ENCODE results near the gene RNU6-9. TPM values are rescaled to one million over a fixed set of nuclear protein-coding genes. Genes with fewer than 3 reads are reported as not detected.

RNU6-9 gene
- total RNA-seq, 1 donor from 2014 or later = not detected

DNA sequence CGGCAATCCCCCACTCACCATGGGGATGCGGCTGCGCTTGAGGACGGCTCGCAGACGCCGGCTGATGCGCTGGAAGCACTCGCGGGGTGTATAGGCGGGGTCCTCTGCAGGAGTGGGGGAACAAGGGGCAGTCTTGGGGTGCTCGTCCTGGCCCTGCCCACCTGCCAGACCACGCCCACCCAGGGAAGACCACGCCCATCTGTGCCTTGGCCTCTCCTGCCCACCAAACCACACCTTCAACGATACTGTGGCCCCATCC is 6.7 kb downstream of the RNU6-9 start:
- FAIRE-seq = no peak
- no peak overlapping the region for H3K27ac ChIP-seq (ENCODE audit: low read depth, low read length)
- Mint-ChIP-seq H3K4me3 (ENCODE audit: unreplicated experiment) (no peak overlapping the region), H3K36me3 (ENCODE audit: low read depth, unreplicated experiment) (peaks cover 6% of the 10 kb centered on the region), H3K9me3 (ENCODE audit: unreplicated experiment) (no peaks in the 10 kb centered on the region), H3K27me3 (ENCODE audit: low read depth, unreplicated experiment) (no peaks in the 10 kb centered on the region), H3K27ac (ENCODE audit: unreplicated experiment) (no peak overlapping the region), H3K4me1 (ENCODE audit: low read depth, unreplicated experiment) (no peaks in the 10 kb centered on the region)
- H3K79me2 ChIP-seq (ENCODE audit: insufficient read depth, low read length) = peaks cover 18% of the 10 kb centered on the region
- TF ChIP-seq, protein P1, sequence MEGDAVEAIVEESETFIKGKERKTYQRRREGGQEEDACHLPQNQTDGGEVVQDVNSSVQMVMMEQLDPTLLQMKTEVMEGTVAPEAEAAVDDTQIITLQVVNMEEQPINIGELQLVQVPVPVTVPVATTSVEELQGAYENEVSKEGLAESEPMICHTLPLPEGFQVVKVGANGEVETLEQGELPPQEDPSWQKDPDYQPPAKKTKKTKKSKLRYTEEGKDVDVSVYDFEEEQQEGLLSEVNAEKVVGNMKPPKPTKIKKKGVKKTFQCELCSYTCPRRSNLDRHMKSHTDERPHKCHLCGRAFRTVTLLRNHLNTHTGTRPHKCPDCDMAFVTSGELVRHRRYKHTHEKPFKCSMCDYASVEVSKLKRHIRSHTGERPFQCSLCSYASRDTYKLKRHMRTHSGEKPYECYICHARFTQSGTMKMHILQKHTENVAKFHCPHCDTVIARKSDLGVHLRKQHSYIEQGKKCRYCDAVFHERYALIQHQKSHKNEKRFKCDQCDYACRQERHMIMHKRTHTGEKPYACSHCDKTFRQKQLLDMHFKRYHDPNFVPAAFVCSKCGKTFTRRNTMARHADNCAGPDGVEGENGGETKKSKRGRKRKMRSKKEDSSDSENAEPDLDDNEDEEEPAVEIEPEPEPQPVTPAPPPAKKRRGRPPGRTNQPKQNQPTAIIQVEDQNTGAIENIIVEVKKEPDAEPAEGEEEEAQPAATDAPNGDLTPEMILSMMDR (IDR thresholded peaks at IDR 0.05; ENCODE audit: insufficient read depth, low read depth, low read length) = no peak
- no peak for TF ChIP-seq EZH2 (IDR thresholded peaks at IDR 0.05; ENCODE audit: insufficient read depth, low read length)
- H3K9ac ChIP-seq (ENCODE audit: low read length) = no peak overlapping the region
- H3K36me3 ChIP-seq (ENCODE audit: insufficient read depth, low read length) = peaks cover 3% of the 10 kb centered on the region
- peaks cover 56% of the 10 kb centered on the region for H4K20me1 ChIP-seq (ENCODE audit: insufficient read depth, low read length)
- no peak overlapping the region for H2AFZ ChIP-seq (ENCODE audit: low read depth, low read length)
- no peak overlapping the region for H3K4me3 ChIP-seq (ENCODE audit: insufficient read depth, low read depth, low read length)
- DNase-seq (ENCODE audit: low read depth) = no peak
- no peak overlapping the region for H3K4me2 ChIP-seq (ENCODE audit: low read length)
- no peaks in the 10 kb centered on the region for H3K9me3 ChIP-seq (ENCODE audit: insufficient read depth, low read depth, low read length)
- H3K4me1 ChIP-seq (ENCODE audit: insufficient read depth, low read length) = peaks cover 5% of the 10 kb centered on the region
- H3K27me3 ChIP-seq (ENCODE audit: insufficient read depth, low read length) = no peaks in the 10 kb centered on the region

DNA sequence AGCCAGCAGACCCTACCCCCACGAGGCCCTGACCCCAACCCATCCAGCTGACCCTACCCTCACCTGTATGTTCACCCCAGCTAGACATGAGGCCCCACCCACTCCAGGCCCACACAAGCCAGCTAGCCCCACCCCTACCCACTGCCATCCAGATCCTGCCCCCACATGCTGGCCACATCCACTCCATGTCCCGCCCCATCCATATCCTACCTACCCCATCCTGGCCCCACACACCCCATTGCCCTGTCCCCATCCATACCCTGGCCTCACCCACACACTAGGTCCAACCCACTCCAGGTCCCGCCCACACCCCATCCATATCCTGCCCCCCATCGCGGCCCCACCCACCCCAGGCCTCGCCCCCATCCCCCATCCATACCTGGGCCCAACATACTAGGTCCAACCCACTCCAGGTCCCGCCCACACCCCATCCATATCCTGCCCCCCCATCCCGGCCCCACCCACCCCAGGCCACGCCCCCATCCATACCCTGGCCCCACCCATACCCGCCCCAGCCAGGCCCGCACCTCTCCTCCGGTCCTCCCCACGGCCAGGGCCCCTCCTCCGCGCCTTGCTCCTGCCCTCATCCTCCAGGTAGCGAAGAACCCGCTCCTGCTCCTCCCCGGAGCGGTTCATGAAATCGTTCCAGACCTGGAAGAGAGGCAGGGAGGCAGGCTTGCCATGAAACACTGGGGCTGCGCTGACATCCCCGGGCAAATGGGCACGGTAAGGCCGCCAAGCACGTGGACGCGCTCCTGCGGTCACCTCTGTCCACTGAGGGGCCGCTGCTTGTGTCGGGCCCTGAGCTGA is 7.2 kb downstream of the RNU6-9 start:
- Mint-ChIP-seq H3K27ac (ENCODE audit: unreplicated experiment) (no peak overlapping the region), H3K36me3 (ENCODE audit: low read depth, unreplicated experiment) (peaks cover 4% of the 10 kb centered on the region), H3K27me3 (ENCODE audit: low read depth, unreplicated experiment) (no peaks in the 10 kb centered on the region), H3K4me3 (ENCODE audit: unreplicated experiment) (no peak overlapping the region), H3K4me1 (ENCODE audit: low read depth, unreplicated experiment) (no peaks in the 10 kb centered on the region), H3K9me3 (ENCODE audit: unreplicated experiment) (no peaks in the 10 kb centered on the region)
- H3K4me3 ChIP-seq (ENCODE audit: insufficient read depth, low read depth, low read length) = no peak overlapping the region
- FAIRE-seq (no peak), DNase-seq (ENCODE audit: low read depth) (no peak)
- no peak overlapping the region for H2AFZ ChIP-seq (ENCODE audit: low read depth, low read length)
- H3K27me3 ChIP-seq (ENCODE audit: insufficient read depth, low read length) = no peaks in the 10 kb centered on the region
- H3K36me3 ChIP-seq (ENCODE audit: insufficient read depth, low read length) = peaks cover 3% of the 10 kb centered on the region
- H3K79me2 ChIP-seq (ENCODE audit: insufficient read depth, low read length) = peaks cover 19% of the 10 kb centered on the region
- no peak overlapping the region for H3K27ac ChIP-seq (ENCODE audit: low read depth, low read length)
- H4K20me1 ChIP-seq (ENCODE audit: insufficient read depth, low read length) = peaks cover 57% of the 10 kb centered on the region
- H3K9me3 ChIP-seq (ENCODE audit: insufficient read depth, low read depth, low read length) = no peaks in the 10 kb centered on the region
- no peak for TF ChIP-seq EZH2 (IDR thresholded peaks at IDR 0.05; ENCODE audit: insufficient read depth, low read length)
- TF ChIP-seq, protein P1 (IDR thresholded peaks at IDR 0.05; ENCODE audit: insufficient read depth, low read depth, low read length) = no peak
- no peak overlapping the region for H3K4me2 ChIP-seq (ENCODE audit: low read length)
- H3K9ac ChIP-seq (ENCODE audit: low read length) = no peak overlapping the region
- peaks cover 5% of the 10 kb centered on the region for H3K4me1 ChIP-seq (ENCODE audit: insufficient read depth, low read length)
